Upper lobe of right lung (tissue), 1 donor: ENCODE data around the gene CIROP. TPM values are rescaled to one million over a fixed set of nuclear protein-coding genes. Genes with fewer than 3 reads are reported as not detected.
A peak's percentile ranks its signal among the peaks of the same experiment; 100 is the strongest.

ENCODE experiments used
- ATAC-seq: fragments of 200-7000 bp; cut with Tn5 transposase; one replicate; pipeline ENCODE4 v1.9.1; 2020; ENCODE audit warnings: mild to moderate bottlenecking, moderate library complexity
- DNase-seq: peaks from one replicate; pipeline ENCODE4 v3.0.0-alpha.2; 2020
- H3K27ac ChIP-seq: fragments of 200-600 bp; one replicate; pipeline ENCODE4 v1.8.0; 2022
- H3K27me3 ChIP-seq: fragments of 200-600 bp; one replicate; pipeline ENCODE4 v1.8.0; 2022; ENCODE audit warnings: mild to moderate bottlenecking
- H3K36me3 ChIP-seq: fragments of 200-600 bp; one replicate; pipeline ENCODE4 v1.8.0; 2022
- H3K4me1 ChIP-seq: fragments of 200-600 bp; one replicate; pipeline ENCODE4 v1.8.0; 2022
- H3K4me3 ChIP-seq: fragments of 200-600 bp; one replicate; pipeline ENCODE4 v1.8.0; 2022; ENCODE audit warnings: mild to moderate bottlenecking
- H3K9me3 ChIP-seq: fragments of 200-600 bp; one replicate; pipeline ENCODE4 v1.8.0; 2022
- CTCF ChIP-seq: fragments of 200-600 bp; IDR thresholded peaks from one replicate; pipeline ENCODE4 v1.8.0; 2022; ENCODE audit warnings: antibody characterized with exemption
- intact Hi-C: fragments of 100-400 bp; cut with DNase I; formaldehyde crosslinking; loops from one replicate; pipeline ENCODE4 v1.11.0; 2022
- total RNA-seq: library from RNA; stranded (reverse); fragmentation: NEBNext Ultra II Directional; extraction: Animal tissue kit (Norgen Biotek cat#: 25700); gene quantifications from one replicate; pipeline ENCODE4 v1.2.1, GENCODE V29; 2021
- donor health status: DM: no; HTN: yes; CAD: no; lungs with severe emphysema.

CIROP gene
- total RNA-seq, 1 donor from 2014 or later: not detected

GRCh38 chr14:23060536-23061260 lies 44.1 kb downstream of the CIROP start:
- intact Hi-C loops: no loop called here
- H3K4me3 ChIP-seq: no peak overlapping the region
- H3K36me3 ChIP-seq: peaks cover 73% of the 10 kb centered on the region
- ATAC-seq: no peak
- H3K27me3 ChIP-seq: no peaks in the 10 kb centered on the region
- H3K4me1 ChIP-seq: peaks cover 18% of the 10 kb centered on the region
- H3K9me3 ChIP-seq: no peaks in the 10 kb centered on the region
- DNase-seq: no peak
- TF ChIP-seq CTCF: no peak
- no peak overlapping the region for H3K27ac ChIP-seq

DNA sequence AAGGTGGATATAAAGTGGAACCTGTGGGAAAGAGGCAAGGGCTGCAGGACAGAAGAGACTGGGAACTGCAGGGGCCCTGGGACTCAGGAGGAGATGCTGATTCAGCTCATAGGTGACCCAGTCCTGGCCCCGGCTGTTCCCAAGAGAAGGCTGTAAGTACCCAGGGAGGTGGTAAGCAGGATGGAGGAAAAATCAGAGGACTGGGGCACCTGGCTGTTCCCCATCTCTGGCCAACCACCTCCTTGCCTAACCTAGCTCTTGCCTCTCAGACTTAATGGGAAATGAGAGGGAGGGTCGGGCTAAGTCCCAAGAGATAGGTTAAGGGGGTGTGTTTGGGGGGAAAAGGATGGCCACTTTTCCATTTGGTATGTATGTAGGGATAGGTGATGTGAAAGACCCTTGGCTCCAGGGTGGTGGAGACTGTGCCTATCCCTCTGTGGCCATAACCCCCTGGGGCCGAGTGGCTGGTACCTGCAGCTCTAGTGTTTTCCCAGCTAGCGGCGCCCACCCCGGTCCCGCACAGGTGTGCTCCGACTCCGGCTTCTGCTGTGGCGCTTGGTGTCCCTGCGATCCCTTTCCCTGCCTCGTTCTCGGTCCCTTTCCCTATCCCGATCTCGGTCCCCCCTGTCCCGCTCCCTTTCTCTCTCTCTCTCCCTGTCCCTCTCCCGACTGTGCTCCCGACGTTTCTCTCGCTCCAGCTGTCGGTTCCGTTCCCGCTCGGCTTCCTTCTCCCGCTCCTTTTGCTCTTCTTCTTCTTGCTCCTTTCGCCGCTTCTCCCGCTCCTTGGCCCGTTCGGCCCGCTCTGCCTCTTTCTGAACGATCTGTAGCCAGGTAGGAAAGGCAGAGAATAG lies 45.9 kb downstream of the CIROP start:
- Histone ChIP-seq H3K36me3 (peaks cover 55% of the 10 kb centered on the region), H3K27ac (no peak overlapping the region), H3K4me3 (no peak overlapping the region), H3K4me1 (peaks cover 18% of the 10 kb centered on the region), H3K9me3 (no peaks in the 10 kb centered on the region), H3K27me3 (no peaks in the 10 kb centered on the region)
- intact Hi-C loops: loop anchor here (5.0 kb wide), 1 partner anchor 72 kb away; no protein-coding TSS in a partner anchor
- TF ChIP-seq CTCF: no peak
- DNase-seq (no peak), ATAC-seq (no peak)

DNA sequence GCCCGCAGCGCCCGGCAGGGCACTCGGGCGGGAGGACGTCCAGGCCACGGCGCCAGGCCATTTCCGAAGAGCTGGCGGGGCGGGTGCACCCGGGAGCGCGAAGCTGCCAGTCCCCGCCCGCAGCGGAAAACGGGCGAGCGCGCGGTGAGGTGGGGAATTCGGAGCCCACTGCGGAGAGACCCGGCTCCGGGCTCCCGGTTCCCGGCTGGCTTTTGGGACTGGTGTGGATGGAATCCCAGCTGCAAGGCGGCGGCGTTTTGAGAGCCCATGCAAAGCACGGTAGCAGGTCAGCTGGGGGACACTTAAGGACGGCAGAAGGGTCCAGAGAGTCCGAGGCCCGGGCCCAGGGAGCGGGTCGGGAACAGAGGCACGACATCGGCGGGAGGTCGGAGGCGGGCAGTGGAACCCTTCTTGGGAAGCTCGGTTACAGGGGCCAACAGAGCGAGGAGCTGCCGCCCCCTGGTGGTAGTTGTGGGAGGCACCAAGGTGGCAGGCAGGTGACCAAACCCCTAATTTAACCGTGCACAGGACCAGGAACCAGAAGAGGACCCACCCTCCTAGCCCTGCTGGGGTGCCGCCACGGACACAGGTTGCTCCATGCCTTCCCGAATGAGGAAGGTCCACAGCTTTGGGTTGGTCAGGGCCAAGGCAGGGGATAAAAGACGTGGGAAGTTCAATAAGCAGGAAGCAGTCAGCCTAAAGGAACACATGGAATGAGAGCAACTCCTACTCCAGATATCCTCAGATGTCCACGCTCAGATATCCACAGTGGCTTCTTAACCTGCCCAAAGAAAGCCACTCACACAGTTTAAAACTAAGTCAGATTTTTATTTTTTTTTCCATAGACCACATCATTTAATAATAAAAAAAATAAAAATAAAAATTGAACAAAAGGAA lies 46.8 kb downstream of the CIROP start:
- TF ChIP-seq CTCF: peak; percentile 94
- intact Hi-C loops: loop anchor here (5.0 kb wide), 1 partner anchor 71 kb away; no protein-coding TSS in a partner anchor
- H3K36me3 ChIP-seq: peaks cover 46% of the 10 kb centered on the region
- DNase-seq: peak; percentile 93
- H3K27me3 ChIP-seq: no peaks in the 10 kb centered on the region
- H3K4me3 ChIP-seq: peak overlapping the region; percentile 69
- peaks cover 18% of the 10 kb centered on the region for H3K4me1 ChIP-seq
- no peaks in the 10 kb centered on the region for H3K9me3 ChIP-seq
- ATAC-seq: peak; percentile 86
- H3K27ac ChIP-seq: peak overlapping the region; percentile 51

- peaks cover 12% of the 10 kb centered on the region for H3K4me1 ChIP-seq
- no peak for TF ChIP-seq CTCF
- no peaks in the 10 kb centered on the region for H3K27me3 ChIP-seq
- intact Hi-C loops: loop anchor here (5.0 kb wide), 1 partner anchor 70 kb away; no protein-coding TSS in a partner anchor
- ATAC-seq (peak; percentile 72), DNase-seq (peak; percentile 85)
- peaks cover 37% of the 10 kb centered on the region for H3K36me3 ChIP-seq
- peak within 1 kb of the TSS; percentile 51 for H3K27ac ChIP-seq
- no peaks in the 10 kb centered on the region for H3K9me3 ChIP-seq
- peak within 1 kb of the TSS; percentile 69 for H3K4me3 ChIP-seq
Observed at GRCh38 chr14:23056956-23057756, 47.6 kb downstream of the CIROP start, which contains the start of gene CDH24. Gene CDH24 (minus strand): TSS chr14:23057520. CDS start chr14:23055733, 1,787 bp downstream.
